K562 (cell line): ENCODE results near the gene COQ10B. TPM values are rescaled to one million over a fixed set of nuclear protein-coding genes. Genes with fewer than 3 reads are reported as not detected.
"Not testable (repeated sequence)": the region's sequence is repeated elsewhere in the genome, so short reads cannot be mapped to it uniquely, and the experiment has no call there.

ENCODE experiments used
- ATAC-seq: fragments of 200-7000 bp; cut with Tn5 transposase; 3 replicates; pipeline ENCODE4 v1.9.1; 2020; ENCODE audit warnings: moderate library complexity
- BruUV-seq: library from RNA; stranded (reverse); fragments of 400-500 nt; replicated peaks from 2 replicates; lab custom pipeline; 2021; lab: Mats Ljungman, UMichigan
- CTCF ChIA-PET: fragments of 300-600 bp; formaldehyde crosslinking; extraction: SDS; loops from one replicate; lab custom pipeline; 2021; ENCODE audit warnings: low intra/inter-chr PET ratio; lab: Yijun Ruan, JAX
- POLR2A ChIA-PET: fragments of 300-600, 350-650 bp; sonication (Branson Sonifier 250); formaldehyde crosslinking; extraction: SDS; loops from one replicate; lab custom pipeline; 2021; ENCODE audit warnings: antibody characterized with exemption, inconsistent platforms; lab: Yijun Ruan, JAX
- DNase-seq, 4 experiments: peaks; one replicate each; pipeline versions ENCODE4 v3.0.0 to v3.0.0-alpha.2; 2011 to 2018; ENCODE audit warnings: low spot score in 3 of 4, mixed read lengths in 3 of 4; ENCODE audit errors: extremely low read depth in 1 of 4
- FAIRE-seq: peaks from 2 replicates; lab custom pipeline; 2011; peaks lifted over from hg19 to GRCh38; lab: Jason Lieb, UNC
- H2AFZ ChIP-seq: 2 replicates; pipeline ENCODE4 v1.6.0; 2011; ENCODE audit warnings: low read depth, low read length, control low read depth, inconsistent platforms
- H3K27ac ChIP-seq: fragments of 200-600 bp; 3 replicates; pipeline ENCODE4 v1.8.0; 2011; ENCODE audit warnings: low read depth, mild to moderate bottlenecking, control low read depth, inconsistent platforms, low read length, moderate library complexity, mixed read lengths; ENCODE audit errors: extremely low read depth
- H3K27me3 ChIP-seq, 2 experiments: fragments of 300-600 bp in 1 of 2; 2 replicates in 1 of 2; 3 replicates in 1 of 2; pipeline versions ENCODE4 v1.6.0 to v1.8.0; 2011; ENCODE audit warnings: inconsistent platforms in 2 of 2, low read length in 2 of 2, mild to moderate bottlenecking in 1 of 2, mixed read lengths in 1 of 2, moderate library complexity in 1 of 2; ENCODE audit not compliant: control insufficient read depth in 2 of 2, insufficient read depth in 2 of 2
- H3K36me3 ChIP-seq: fragments of 300-600 bp; 3 replicates; pipeline ENCODE4 v1.8.0; 2011; ENCODE audit warnings: mild to moderate bottlenecking, low read length, inconsistent platforms; ENCODE audit not compliant: control insufficient read depth, insufficient read depth
- H3K4me1 ChIP-seq, 2 experiments: fragments of 200-600 bp in 1 of 2; replicated peaks in 1 of 2; 2 replicates in 1 of 2; 3 replicates in 1 of 2; pipeline versions ENCODE4 v1.5.1 to v1.8.0; 2011; ENCODE audit warnings: inconsistent platforms in 2 of 2, low read length in 2 of 2, mild to moderate bottlenecking in 1 of 2, mixed read lengths in 1 of 2, moderate library complexity in 1 of 2; ENCODE audit not compliant: control insufficient read depth in 2 of 2, insufficient read depth in 2 of 2
- H3K4me2 ChIP-seq: 2 replicates; pipeline ENCODE4 v1.6.1; 2011; ENCODE audit warnings: low read length, control low read depth, inconsistent platforms, mixed read lengths; ENCODE audit not compliant: insufficient read depth
- H3K4me3 ChIP-seq: fragments of 200-600 bp; sonication (generic), shearing (Covaris generic); 2 replicates; pipeline ENCODE4 v1.5.1; 2016; ENCODE audit warnings: control low read depth, inconsistent platforms
- H3K79me2 ChIP-seq: fragments of 200-600 bp; 3 replicates; pipeline ENCODE4 v1.8.0; 2011; ENCODE audit warnings: low read length, inconsistent platforms; ENCODE audit not compliant: control insufficient read depth, insufficient read depth
- H3K9ac ChIP-seq, 2 experiments: 2 replicates each; pipeline versions ENCODE4 v1.6.0 to v1.6.1; 2011; ENCODE audit warnings: low read depth in 2 of 2, low read length in 2 of 2, control low read depth in 1 of 2, inconsistent platforms in 1 of 2, mild to moderate bottlenecking in 1 of 2, mixed read lengths in 1 of 2; ENCODE audit not compliant: insufficient read depth in 1 of 2
- H3K9me1 ChIP-seq: one replicate; pipeline ENCODE4 v1.6.0; 2011; ENCODE audit warnings: inconsistent platforms, mild to moderate bottlenecking, low read length, moderate library complexity; ENCODE audit not compliant: control insufficient read depth, insufficient read depth
- H3K9me3 ChIP-seq: replicated peaks from 2 replicates; pipeline ENCODE4 v1.5.1; 2011; ENCODE audit warnings: low read depth, low read length, inconsistent platforms; ENCODE audit not compliant: control insufficient read depth, insufficient read depth
- H4K20me1 ChIP-seq: replicated peaks from 2 replicates; pipeline ENCODE4 v1.6.1; 2011; ENCODE audit warnings: low read length, inconsistent platforms, mixed read lengths; ENCODE audit not compliant: control insufficient read depth, insufficient read depth
- CC2D1A ChIP-seq: fragments of 450-650 bp; IDR thresholded peaks from 2 replicates; pipeline ENCODE4 v1.6.1; 2017; ENCODE audit warnings: mild to moderate bottlenecking
- MIER1 ChIP-seq: fragments of 450-650 bp; IDR thresholded peaks from 2 replicates; pipeline ENCODE4 v1.6.1; 2016; ENCODE audit warnings: antibody characterized with exemption, mild to moderate bottlenecking, low read depth
- NFYB ChIP-seq: IDR thresholded peaks from 2 replicates; pipeline ENCODE4 v1.6.1; 2011; ENCODE audit warnings: mild to moderate bottlenecking, moderate library complexity; ENCODE audit not compliant: insufficient read length; ENCODE audit errors: extremely low read depth
- PBX2 ChIP-seq, 2 experiments: IDR thresholded peaks in 1 of 2; conservative IDR thresholded peaks in 1 of 2; 2 replicates each; pipeline ENCODE4 v1.6.1; 2016; ENCODE audit warnings: low read depth in 2 of 2, mild to moderate bottlenecking in 1 of 2, missing compliant biosample characterization in 1 of 2, missing genetic modification characterization in 1 of 2, moderate library complexity in 1 of 2
- ZNF316 ChIP-seq: fragments of 450-650 bp; IDR thresholded peaks from 2 replicates; pipeline ENCODE4 v1.6.1; 2016
- WGBS: fragments of 100-300 bp; shearing (Covaris generic); methylation state at CpG from one replicate; pipeline ENCODE4 v1.1.6; 2016; ENCODE audit warnings: low coverage, mixed read lengths; ENCODE audit not compliant: insufficient coverage; ENCODE audit errors: missing lambda C conversion rate; 5-methylcytosine and 5-hydroxymethylcytosine counted together
- in situ Hi-C: fragments of 300-500 bp; cut with MboI; formaldehyde crosslinking; loops from 4 replicates; pipeline ENCODE4 v1.15.0; 2018; ENCODE audit warnings: inconsistent platforms, mixed read lengths
- intact Hi-C: fragments of 100-400 bp; cut with micrococcal nuclease; formaldehyde crosslinking; loops from 2 replicates; pipeline ENCODE4 v1.14.2; 2022
- polyA plus RNA-seq, 8 experiments: library from polyadenylated mRNA; depleted of rRNA in 4 of 8; stranded (reverse) in 5 of 8; unstranded in 3 of 8; fragments of >200 nt; fragmentation: Nextera tagmentation in 2 of 8; fragmentation: Illumina TruSeq in 1 of 8; extraction: Ambion mirVana in 2 of 8; extraction: Trizol in 1 of 8; gene quantifications; 2 replicates each; pipeline versions ENCODE4 v1.2.1 to v1.2.3, GENCODE V29; 2011 to 2014; ENCODE audit warnings: inconsistent platforms in 1 of 8, missing spikeins in 1 of 8
- total RNA-seq, 7 experiments: library from RNA; depleted of rRNA in 6 of 7; stranded (reverse); fragments of >200 nt in 6 of 7; fragmentation: Illumina TruSeq in 2 of 7; extraction: Trizol in 2 of 7; gene quantifications; 2 replicates each; pipeline versions ENCODE4 v1.2.1 to v1.2.3, GENCODE V29; 2011 to 2021; ENCODE audit warnings: low replicate concordance in 1 of 7

COQ10B gene
- total and polyA plus RNA-seq, 9 of the 15 experiments (the other 6 are each of a cell fraction or from before 2014, with no cell fraction given), result 3.1 to 13.1 (median 7.7) TPM

GRCh38 chr2:197450465-197450864 lies 2.9 kb upstream of the COQ10B start (continued):
- TF ChIP-seq PBX2 (CRISPR knock-in tag; IDR thresholded peaks at IDR 0.05; ENCODE audit: low read depth) (no peak), PBX2 (tag; conservative IDR thresholded peaks at IDR 0.05; ENCODE audit: low read depth) (no peak), MIER1 (no peak)

GRCh38 chr2:197450935-197451358 lies 2.4 kb upstream of the COQ10B start:
- FAIRE-seq, result not testable (repeated sequence)
- peak; percentile 89 for TF ChIP-seq NFYB
- 0 out of 2 replicates have a peak, but pooled peaks have one; percentile 37 for TF ChIP-seq CC2D1A
- TF ChIP-seq ZNF316, result peak; percentile 34; the same call in 1 of the 2 replicates
- TF ChIP-seq, all 486 proteins: peak for 3; not testable (repeated sequence) for 483
- 0 out of 2 replicates have a peak overlapping the region, but pooled peaks have one; percentile 12 for H2AFZ ChIP-seq
- H3K4me3 ChIP-seq, in situ Hi-C loops, H3K36me3 ChIP-seq, CTCF ChIA-PET, H3K9ac ChIP-seq, H3K27ac ChIP-seq, BruUV-seq, H3K9me1 ChIP-seq, DNase-seq, H3K4me2 ChIP-seq, H3K4me1 ChIP-seq, H3K9me3 ChIP-seq, H3K27me3 ChIP-seq, H4K20me1 ChIP-seq, ATAC-seq: not testable (repeated sequence)
- POLR2A ChIA-PET, result interaction anchor here (1.0 to 1.4 kb wide), 2 partner anchors 14 to 16 kb away, joined by 3 read pairs; partner anchors contain the start of gene SF3B1
- 57% methylated on average over 5 of the region's 6 CpGs for WGBS
- intact Hi-C loops, result loop anchor here (5.0 kb wide), 1 partner anchor 146 kb away; no protein-coding TSS in a partner anchor
- H3K79me2 ChIP-seq, result peaks cover 26% of the 10 kb centered on the region
